ENCODE data around the gene DOCK2.

DOCK2 gene

GRCh38 chr5:169667896-169668674 lies 31.0 kb downstream of the DOCK2 start:
- H3K36me3 ChIP-seq (ENCODE audit: insufficient read depth, low read length), result peaks cover 31% of the 10 kb centered on the region; the same call in 1 of the 2 replicates
- TF ChIP-seq CTCF (conservative IDR thresholded peaks at IDR 0.05; ENCODE audit: low read length), result no peak
- no peak for TF ChIP-seq EZH2phosphoT487 (IDR thresholded peaks at IDR 0.05; ENCODE audit: borderline replicate concordance)
- no peaks in the 10 kb centered on the region for H3K9me3 ChIP-seq (ENCODE audit: insufficient read depth, low read depth, low read length)
- no peaks in the 10 kb centered on the region for H3K4me1 ChIP-seq (ENCODE audit: insufficient read depth, low read length, poor library complexity, severe bottlenecking)
- no peak overlapping the region for H3K4me3 ChIP-seq (ENCODE audit: low read length, poor library complexity, severe bottlenecking)
- no peaks in the 10 kb centered on the region for H3K9me2 ChIP-seq (replicated peaks; ENCODE audit: low read depth, low read length)
- no peak overlapping the region for H2AFZ ChIP-seq (ENCODE audit: low read length)
- H3K79me2 ChIP-seq (ENCODE audit: insufficient read depth, low read length), result peaks cover 26% of the 10 kb centered on the region; the same call in 1 of the 2 replicates
- no peak overlapping the region for H3K4me2 ChIP-seq (ENCODE audit: low read depth, low read length, poor library complexity, severe bottlenecking)
- no peaks in the 10 kb centered on the region for H3K27me3 ChIP-seq (ENCODE audit: insufficient read depth, low read length, poor library complexity, severe bottlenecking)
- no peaks in the 10 kb centered on the region for H4K20me1 ChIP-seq (ENCODE audit: insufficient read depth, low read length, poor library complexity, severe bottlenecking)
- H3F3A ChIP-seq (ENCODE audit: low read depth), result no peaks in the 10 kb centered on the region
- H3K9ac ChIP-seq (ENCODE audit: low read depth, low read length, poor library complexity, severe bottlenecking), result no peak overlapping the region

GRCh38 chr5:169668732-169669131 lies 31.7 kb downstream of the DOCK2 start:
- Histone ChIP-seq H3K4me3 (ENCODE audit: low read length, poor library complexity, severe bottlenecking) (no peak overlapping the region), H3K79me2 (ENCODE audit: insufficient read depth, low read length) (peaks cover 24% of the 10 kb centered on the region; the same call in 1 of the 2 replicates), H3K9ac (ENCODE audit: low read depth, low read length, poor library complexity, severe bottlenecking) (no peak overlapping the region), H3K36me3 (ENCODE audit: insufficient read depth, low read length) (peaks cover 32% of the 10 kb centered on the region; the same call in 1 of the 2 replicates), H3K27me3 (ENCODE audit: insufficient read depth, low read length, poor library complexity, severe bottlenecking) (no peaks in the 10 kb centered on the region), H3K4me2 (ENCODE audit: low read depth, low read length, poor library complexity, severe bottlenecking) (no peak overlapping the region), H3K9me2 (replicated peaks; ENCODE audit: low read depth, low read length) (no peaks in the 10 kb centered on the region), H4K20me1 (ENCODE audit: insufficient read depth, low read length, poor library complexity, severe bottlenecking) (no peaks in the 10 kb centered on the region), H3F3A (ENCODE audit: low read depth) (no peaks in the 10 kb centered on the region), H2AFZ (ENCODE audit: low read length) (no peak overlapping the region), H3K4me1 (ENCODE audit: insufficient read depth, low read length, poor library complexity, severe bottlenecking) (no peaks in the 10 kb centered on the region), H3K9me3 (ENCODE audit: insufficient read depth, low read depth, low read length) (no peaks in the 10 kb centered on the region)
- TF ChIP-seq CTCF (conservative IDR thresholded peaks at IDR 0.05; ENCODE audit: low read length) (no peak), EZH2phosphoT487 (IDR thresholded peaks at IDR 0.05; ENCODE audit: borderline replicate concordance) (no peak)

GRCh38 chr5:169670769-169671525 lies 33.9 kb downstream of the DOCK2 start:
- Histone ChIP-seq H3K4me1 (ENCODE audit: insufficient read depth, low read length, poor library complexity, severe bottlenecking) (no peaks in the 10 kb centered on the region), H3K9me2 (replicated peaks; ENCODE audit: low read depth, low read length) (no peaks in the 10 kb centered on the region), H3K9me3 (ENCODE audit: insufficient read depth, low read depth, low read length) (no peaks in the 10 kb centered on the region), H2AFZ (ENCODE audit: low read length) (no peak overlapping the region), H4K20me1 (ENCODE audit: insufficient read depth, low read length, poor library complexity, severe bottlenecking) (no peaks in the 10 kb centered on the region), H3K9ac (ENCODE audit: low read depth, low read length, poor library complexity, severe bottlenecking) (no peak overlapping the region), H3K27me3 (ENCODE audit: insufficient read depth, low read length, poor library complexity, severe bottlenecking) (no peaks in the 10 kb centered on the region), H3F3A (ENCODE audit: low read depth) (no peaks in the 10 kb centered on the region), H3K79me2 (ENCODE audit: insufficient read depth, low read length) (peaks cover 17% of the 10 kb centered on the region; the same call in 1 of the 2 replicates), H3K36me3 (ENCODE audit: insufficient read depth, low read length) (peaks cover 50% of the 10 kb centered on the region; the same call in 1 of the 2 replicates), H3K4me3 (ENCODE audit: low read length, poor library complexity, severe bottlenecking) (no peak overlapping the region), H3K4me2 (ENCODE audit: low read depth, low read length, poor library complexity, severe bottlenecking) (no peak overlapping the region)
- TF ChIP-seq EZH2phosphoT487 (IDR thresholded peaks at IDR 0.05; ENCODE audit: borderline replicate concordance) (no peak), CTCF (conservative IDR thresholded peaks at IDR 0.05; ENCODE audit: low read length) (no peak)

Data from Loucy (cell line).